ENCODE measurements around the gene SYT9. TPM values are rescaled to one million over a fixed set of nuclear protein-coding genes. Genes with fewer than 3 reads are reported as not detected.

SYT9 gene
- total and polyA plus RNA-seq, 10 of the 15 experiments (the other 5 are each of a cell fraction or from before 2014, with no cell fraction given), result 0.03 TPM; not detected in 9

GRCh38 chr11:7353100-7353499, 101.4 kb downstream of the SYT9 start:
- in situ Hi-C loops (cut with MboI) (loop anchor here (5.0 kb wide), 2 partner anchors 89 to 339 kb away; no protein-coding TSS in a partner anchor), intact Hi-C loops (cut with micrococcal nuclease; ENCODE audit: unreplicated experiment) (loop anchor here (1.0 kb wide), 3 partner anchors 89 to 335 kb away; no protein-coding TSS in a partner anchor)
- H4K20me1 ChIP-seq (ENCODE audit: control insufficient read depth, insufficient read depth), result no peaks in the 10 kb centered on the region
- no peaks in the 10 kb centered on the region for H3K9me3 ChIP-seq (replicated peaks; ENCODE audit: control insufficient read depth, insufficient read depth, low read length)
- H3K79me2 ChIP-seq (ENCODE audit: control insufficient read depth, insufficient read depth, low read length), result no peaks in the 10 kb centered on the region
- no peak overlapping the region for H3K4me3 ChIP-seq
- ChIA-PET SMC1A (ENCODE audit: uncharacterized antibody, unreplicated experiment) (interaction anchor here (0.6 to 7.0 kb wide), 29 partner anchors 9 to 634 kb away, joined by 3 to 119 read pairs (median 4); partner anchors contain the start of genes EIF3F and PPFIBP2), RAD21 (ENCODE audit: unreplicated experiment) (interaction anchor here (0.8 to 6.9 kb wide), 20 partner anchors 29 to 342 kb away, joined by 3 to 74 read pairs (median 6); partner anchors contain the start of gene PPFIBP2), CTCF (interaction anchor here (0.7 to 3.7 kb wide), 29 partner anchors 8 to 342 kb away, joined by 3 to 107 read pairs (median 5); no protein-coding TSS in a partner anchor), POLR2A (no interaction called here)
- 2% methylated on average over 4 of the region's 4 CpGs for WGBS (ENCODE audit: insufficient coverage, insufficient replicate concordance, low lambda C conversion rate, missing lambda C conversion rate)
- H3K27me3 ChIP-seq (replicated peaks in 1 of 2; ENCODE audit: control insufficient read depth in 2 of 2, insufficient read depth in 2 of 2, low read length in 1 of 2), result no peaks in the 10 kb centered on the region
- H3K27ac ChIP-seq (ENCODE audit: control insufficient read depth, insufficient read depth), result no peak overlapping the region
- ATAC-seq (peak; percentile 89), FAIRE-seq (peak; percentile 85), DNase-seq (ENCODE audit: low read depth, low spot score) (peak; percentile 7)
- no peaks in the 10 kb centered on the region for H3K36me3 ChIP-seq (ENCODE audit: control insufficient read depth in 2 of 2, insufficient read depth in 2 of 2, low read length in 1 of 2)
- 0 out of 2 replicates have a peak, but pooled peaks have one; percentile 15 for TF ChIP-seq YY1 (IDR thresholded peaks at IDR 0.05; ENCODE audit: low read depth, low read length)
- peak; percentile 57 to 75 (median 70) for TF ChIP-seq CTCF (IDR thresholded peaks at IDR 0.05 in 2 of 3, conservative IDR thresholded peaks at IDR 0.05 in 1 of 3; ENCODE audit: control insufficient read depth in 2 of 3, extremely low read depth in 1 of 3, insufficient read depth in 1 of 3, low read depth in 3 of 3, low read length in 3 of 3)
- TF ChIP-seq ZNF384 (IDR thresholded peaks at IDR 0.05; ENCODE audit: borderline replicate concordance, low read depth, low read length), result peak; percentile 47; the same call in 1 of the 2 replicates
- TF ChIP-seq CBX5 (IDR thresholded peaks at IDR 0.05; ENCODE audit: low read depth), result no peak
- TF ChIP-seq RAD21 (IDR thresholded peaks at IDR 0.05; ENCODE audit: insufficient read depth, low read depth, low read length), result peak; percentile 84
- TF ChIP-seq SMC3 (IDR thresholded peaks at IDR 0.05; ENCODE audit: borderline replicate concordance, low read length), result peak; percentile 88; the same call in 1 of the 2 replicates
- BruUV-seq (replicated peaks), result no TSS peak
- H3K4me1 ChIP-seq (ENCODE audit: control insufficient read depth, insufficient read depth, low read length), result no peaks in the 10 kb centered on the region
- no peak overlapping the region for H3K9ac ChIP-seq (ENCODE audit: control insufficient read depth, insufficient read depth, low read length)
- H2AFZ ChIP-seq (ENCODE audit: control insufficient read depth, low read depth, low read length), result no peak overlapping the region
- H3K4me2 ChIP-seq (ENCODE audit: control insufficient read depth, insufficient read depth), result no peak overlapping the region

Data from GM12878 (cell line).